H1 (cell line): ENCODE results near the gene ARHGAP15. TPM values are rescaled to one million over a fixed set of nuclear protein-coding genes. Genes with fewer than 3 reads are reported as not detected.

Experiments
- CTCF ChIA-PET: fragments of 300-600 bp; sonication (Branson Sonifier 250); formaldehyde crosslinking; loops from one replicate; lab custom pipeline; 2021; ENCODE audit not compliant: partially characterized antibody; lab: Charles Lee
- POLR2A ChIA-PET: fragments of 300-600 bp; sonication (Branson Sonifier 250); formaldehyde crosslinking; loops from one replicate; lab custom pipeline; 2021; ENCODE audit warnings: inconsistent platforms; ENCODE audit not compliant: partially characterized antibody; lab: Charles Lee
- DNase-seq, 2 experiments: peaks; one replicate each; pipeline versions ENCODE4 v3.0.0 to v3.0.0-alpha.2; 2010 to 2022; ENCODE audit warnings: low spot score in 2 of 2, low read depth in 1 of 2, mixed read lengths in 1 of 2
- FAIRE-seq: peaks from 2 replicates; lab custom pipeline; 2011; peaks lifted over from hg19 to GRCh38; lab: Jason Lieb, UNC
- H2AFZ ChIP-seq: 2 replicates; pipeline ENCODE4 v1.8.1; 2012; ENCODE audit warnings: low read length, inconsistent platforms
- H2AK5ac ChIP-seq: 2 replicates; pipeline ENCODE4 v1.6.1; 2013; ENCODE audit warnings: low read depth, low read length
- H2BK120ac ChIP-seq: replicated peaks from 2 replicates; pipeline ENCODE3; 2013; ENCODE audit warnings: low read depth, low read length, inconsistent platforms
- H2BK12ac ChIP-seq: 2 replicates; pipeline ENCODE4 v1.6.1; 2013; ENCODE audit warnings: low read depth, low read length
- H2BK15ac ChIP-seq: 2 replicates; pipeline ENCODE4 v1.6.1; 2013; ENCODE audit warnings: low read length
- H2BK20ac ChIP-seq: 2 replicates; pipeline ENCODE4 v1.6.1; 2013; ENCODE audit warnings: low read length
- H2BK5ac ChIP-seq: 2 replicates; pipeline ENCODE4 v1.6.1; 2013; ENCODE audit warnings: low read depth, low read length
- H3K14ac ChIP-seq: 2 replicates; pipeline ENCODE4 v1.6.1; 2013; ENCODE audit warnings: inconsistent platforms; ENCODE audit not compliant: insufficient read length
- H3K18ac ChIP-seq: 2 replicates; pipeline ENCODE4 v1.6.1; 2013; ENCODE audit warnings: low read length; ENCODE audit errors: extremely low read depth
- H3K23ac ChIP-seq: 2 replicates; pipeline ENCODE4 v1.6.1; 2013; ENCODE audit warnings: inconsistent platforms; ENCODE audit not compliant: insufficient read length
- H3K23me2 ChIP-seq: 2 replicates; pipeline ENCODE4 v1.6.1; 2013; ENCODE audit warnings: low read depth, low read length
- H3K27ac ChIP-seq: 2 replicates; pipeline ENCODE4 v1.6.1; 2011; ENCODE audit warnings: low read depth, low read length, inconsistent platforms
- H3K27me3 ChIP-seq, 4 experiments: replicated peaks in 1 of 4; 1 replicate in 1 of 4; 2 replicates in 3 of 4; pipeline versions ENCODE4 v1.6.1 to v1.8.1; 2011 to 2013; ENCODE audit warnings: low read length in 3 of 4, mild to moderate bottlenecking in 3 of 4, inconsistent platforms in 2 of 4, mixed read lengths in 2 of 4, moderate library complexity in 1 of 4; ENCODE audit not compliant: control insufficient read depth in 3 of 4, insufficient read depth in 3 of 4; ENCODE audit errors: extremely low read depth in 1 of 4
- H3K36me3 ChIP-seq, 4 experiments: 2 replicates each; pipeline versions ENCODE4 v1.6.1 to v1.8.1; 2011 to 2013; ENCODE audit warnings: mild to moderate bottlenecking in 4 of 4, low read length in 3 of 4, moderate library complexity in 2 of 4, control low read depth in 1 of 4, inconsistent platforms in 1 of 4; ENCODE audit not compliant: insufficient read depth in 4 of 4, control insufficient read depth in 2 of 4
- H3K4ac ChIP-seq: replicated peaks from 2 replicates; pipeline ENCODE3; 2013; ENCODE audit warnings: low read length, low read depth, mixed read lengths, inconsistent platforms; ENCODE audit not compliant: insufficient read length
- H3K4me1 ChIP-seq, 4 experiments: replicated peaks in 1 of 4; 1 replicate in 1 of 4; 2 replicates in 3 of 4; pipeline versions ENCODE4 v1.6.1 to v1.8.1; 2011 to 2013; ENCODE audit warnings: low read length in 3 of 4, inconsistent platforms in 2 of 4, mixed read lengths in 1 of 4; ENCODE audit not compliant: insufficient read depth in 4 of 4, control insufficient read depth in 3 of 4
- H3K4me2 ChIP-seq, 2 experiments: 2 replicates each; pipeline versions ENCODE4 v1.6.1 to v1.8.1; 2011 to 2013; ENCODE audit warnings: low read depth in 2 of 2, low read length in 2 of 2, control low read depth in 1 of 2, inconsistent platforms in 1 of 2, mild to moderate bottlenecking in 1 of 2; ENCODE audit not compliant: insufficient read depth in 1 of 2
- H3K4me3 ChIP-seq, 4 experiments: fragments of 200-600, 300-600 bp in 1 of 4; sonication (generic), shearing (Covaris generic), sonication (Bioruptor Twin) in 1 of 4; 2 replicates each; pipeline versions ENCODE4 v1.5.1 to v1.8.1; 2011 to 2016; ENCODE audit warnings: low read length in 4 of 4, low read depth in 3 of 4, control low read depth in 2 of 4, inconsistent platforms in 2 of 4, mild to moderate bottlenecking in 2 of 4, mixed read lengths in 1 of 4, moderate library complexity in 1 of 4; ENCODE audit not compliant: insufficient read depth in 2 of 4; ENCODE audit errors: extremely low read depth in 1 of 4
- H3K56ac ChIP-seq: replicated peaks from 2 replicates; pipeline ENCODE3; 2013; ENCODE audit warnings: low read depth, mild to moderate bottlenecking, mixed read lengths, low read length, inconsistent platforms; ENCODE audit not compliant: insufficient read length
- H3K79me1 ChIP-seq: 2 replicates; pipeline ENCODE4 v1.6.1; 2013; ENCODE audit warnings: low read depth, low read length, control low read depth
- H3K79me2 ChIP-seq, 2 experiments: 2 replicates each; pipeline versions ENCODE4 v1.6.1 to v1.8.1; 2012 to 2013; ENCODE audit warnings: low read length in 2 of 2, mild to moderate bottlenecking in 2 of 2, inconsistent platforms in 1 of 2; ENCODE audit not compliant: insufficient read depth in 2 of 2, control insufficient read depth in 1 of 2
- H3K9ac ChIP-seq, 4 experiments: replicated peaks in 1 of 4; 1 replicate in 1 of 4; 2 replicates in 3 of 4; pipeline versions ENCODE4 v1.6.1 to v1.8.1; 2011 to 2013; ENCODE audit warnings: low read depth in 3 of 4, low read length in 3 of 4, control low read depth in 2 of 4, mild to moderate bottlenecking in 2 of 4, moderate library complexity in 2 of 4, inconsistent platforms in 1 of 4; ENCODE audit errors: extremely low read depth in 1 of 4
- H3K9me3 ChIP-seq, 2 experiments: 2 replicates each; pipeline versions ENCODE4 v1.6.1 to v1.8.1; 2012 to 2013; ENCODE audit warnings: mild to moderate bottlenecking in 2 of 2, moderate library complexity in 2 of 2, control low read depth in 1 of 2, inconsistent platforms in 1 of 2, low read depth in 1 of 2, low read length in 1 of 2, mixed read lengths in 1 of 2; ENCODE audit not compliant: insufficient read depth in 2 of 2
- H4K20me1 ChIP-seq, 2 experiments: replicated peaks in 1 of 2; 2 replicates each; pipeline versions ENCODE3 to v1.8.1; 2011 to 2013; ENCODE audit warnings: inconsistent platforms in 2 of 2, low read length in 2 of 2, mild to moderate bottlenecking in 1 of 2; ENCODE audit not compliant: insufficient read depth in 2 of 2, control insufficient read depth in 1 of 2
- H4K5ac ChIP-seq: 2 replicates; pipeline ENCODE4 v1.6.1; 2013; ENCODE audit warnings: low read length, low read depth, mixed read lengths, inconsistent platforms; ENCODE audit not compliant: insufficient read length
- H4K8ac ChIP-seq: 2 replicates; pipeline ENCODE4 v1.8.0; 2013; ENCODE audit warnings: mild to moderate bottlenecking, moderate library complexity, low read length, inconsistent platforms; ENCODE audit not compliant: insufficient read depth; ENCODE audit errors: extremely low read depth
- H4K91ac ChIP-seq: replicated peaks from 2 replicates; pipeline ENCODE3; 2013; ENCODE audit warnings: low read length, mixed read lengths, inconsistent platforms; ENCODE audit not compliant: insufficient read length
- CBX5 ChIP-seq: fragments of 300-800, 300-1000 bp; sonication (generic); IDR thresholded peaks from 2 replicates; pipeline ENCODE4 v1.7.1; 2016; ENCODE audit warnings: antibody characterized with exemption, low read length, low read depth
- CHD1 ChIP-seq: IDR thresholded peaks from 2 replicates; pipeline ENCODE4 v1.6.1; 2012; ENCODE audit warnings: low read depth, low read length, improper control_type of control experiment
- CREB1 ChIP-seq: IDR thresholded peaks from 2 replicates; pipeline ENCODE4 v1.6.1; 2012; ENCODE audit warnings: inconsistent platforms
- GABPA ChIP-seq: IDR thresholded peaks from 2 replicates; pipeline ENCODE4 v1.6.1; 2011; ENCODE audit warnings: mild to moderate bottlenecking, low read length, moderate library complexity, borderline replicate concordance; ENCODE audit not compliant: insufficient read depth
- GTF2F1 ChIP-seq: IDR thresholded peaks from 2 replicates; pipeline ENCODE4 v1.6.1; 2012; ENCODE audit warnings: low read depth, low read length, improper control_type of control experiment, borderline replicate concordance
- HDAC6 ChIP-seq: IDR thresholded peaks from one replicate; pipeline ENCODE4 v1.7.1; 2012; ENCODE audit warnings: low read depth, mild to moderate bottlenecking, inconsistent platforms, low read length, moderate library complexity
- JUND ChIP-seq: IDR thresholded peaks from 2 replicates; pipeline ENCODE4 v1.6.1; 2011; ENCODE audit warnings: mild to moderate bottlenecking, improper control_type of control experiment, low read length
- PHF8 ChIP-seq: fragments of 200-600 bp; sonication (generic); conservative IDR thresholded peaks from 2 replicates; pipeline ENCODE4 v1.7.1; 2012; ENCODE audit warnings: low read depth, mild to moderate bottlenecking, inconsistent platforms, low read length, moderate library complexity
- SAP30 ChIP-seq: fragments of 300-600 bp; sonication (generic); IDR thresholded peaks from 2 replicates; pipeline ENCODE4 v1.7.1; 2012; ENCODE audit warnings: low read length, moderate library complexity, mild to moderate bottlenecking, inconsistent platforms; ENCODE audit not compliant: insufficient read depth, insufficient replicate concordance
- SIX5 ChIP-seq: IDR thresholded peaks from 2 replicates; pipeline ENCODE4 v1.6.1; 2011; ENCODE audit warnings: mild to moderate bottlenecking, low read depth, low read length
- SP4 ChIP-seq: IDR thresholded peaks from 2 replicates; pipeline ENCODE4 v1.6.1; 2012; ENCODE audit warnings: low read length, inconsistent platforms
- TAF7 ChIP-seq: optimal IDR thresholded peaks from 2 replicates; pipeline ENCODE3; 2011; ENCODE audit warnings: low read depth, mild to moderate bottlenecking, inconsistent platforms, low read length, moderate library complexity, borderline replicate concordance
- TBP ChIP-seq: IDR thresholded peaks from 2 replicates; pipeline ENCODE4 v1.6.1; 2011; ENCODE audit warnings: low read depth, low read length, improper control_type of control experiment
- YY1 ChIP-seq: IDR thresholded peaks from 2 replicates; pipeline ENCODE4 v1.6.1; 2011; ENCODE audit warnings: low read depth, mild to moderate bottlenecking, low read length
- ZNF274 ChIP-seq: IDR thresholded peaks from 2 replicates; pipeline ENCODE4 v1.7.0; 2012; ENCODE audit warnings: low read length, borderline replicate concordance; ENCODE audit errors: extremely low read depth
- polyA plus RNA-seq, 7 experiments: library from polyadenylated mRNA; depleted of rRNA in 3 of 7; stranded (reverse) in 5 of 7; unstranded in 2 of 7; fragments of >200 nt in 5 of 7; fragments of 200-250 nt in 2 of 7; gene quantifications; 1 replicate in 5 of 7; 2 replicates in 1 of 7; 4 replicates in 1 of 7; pipeline versions ENCODE4 v1.2.1 to v1.2.3, GENCODE V29; 2011 to 2013; ENCODE audit warnings: missing spikeins in 2 of 7, mixed read lengths in 2 of 7
- total RNA-seq: library from RNA; stranded (reverse); fragmentation: NEBNext Ultra II Directional; extraction: Animal tissue kit (Norgen Biotek cat#: 25700); gene quantifications from 2 replicates; pipeline ENCODE4 v1.2.1, GENCODE V29; 2021

Gene ARHGAP15
- total and polyA plus RNA-seq, 2 of the 8 experiments (the other 6 are each of a cell fraction or from before 2014, with no cell fraction given), result not detected

GRCh38 chr2:143674051-143674450 is 544.8 kb downstream of the ARHGAP15 start (continued):
- no peak for TF ChIP-seq GTF2F1

DNA sequence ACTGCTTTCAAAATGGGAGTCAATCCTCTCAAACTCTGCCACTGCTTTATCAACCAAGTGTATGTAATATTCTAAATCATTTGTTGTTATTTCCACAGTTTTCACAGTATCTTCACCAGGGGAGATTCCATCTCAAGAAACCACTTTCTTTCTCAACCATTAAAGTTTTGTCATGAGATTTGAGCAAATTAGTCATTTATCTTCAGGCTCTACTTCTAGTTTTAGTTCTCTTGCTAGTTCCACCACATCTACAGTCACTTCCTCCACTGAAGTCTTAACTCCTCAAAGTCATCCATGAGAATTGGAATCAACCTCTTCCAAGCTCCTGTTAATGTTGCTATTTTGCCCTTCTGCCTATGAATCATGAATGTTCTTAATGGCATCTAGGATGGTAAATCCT is 545.8 kb downstream of the ARHGAP15 start:
- no peaks in the 10 kb centered on the region for H3K36me3 ChIP-seq
- H4K91ac ChIP-seq, result no peak overlapping the region
- no peaks in the 10 kb centered on the region for H3K79me2 ChIP-seq
- no peak overlapping the region for H2BK20ac ChIP-seq
- no peaks in the 10 kb centered on the region for H3K79me1 ChIP-seq
- no peak overlapping the region for H2AK5ac ChIP-seq
- no peak overlapping the region for H2BK15ac ChIP-seq
- H3K9ac ChIP-seq, result no peak overlapping the region
- no peaks in the 10 kb centered on the region for H4K20me1 ChIP-seq
- peaks cover 0 to 1% (median 0%) of the 10 kb centered on the region in 4 experiments; a peak in 1 of 7 replicates for H3K27me3 ChIP-seq
- H3K27ac ChIP-seq, result no peak overlapping the region
- no peak overlapping the region for H3K4ac ChIP-seq
- no peak overlapping the region for H3K18ac ChIP-seq
- H3K23me2 ChIP-seq, result no peaks in the 10 kb centered on the region; the same call in 1 of the 2 replicates
- H3K9me3 ChIP-seq, result no peaks in the 10 kb centered on the region
- H4K5ac ChIP-seq, result no peak overlapping the region
- no peak overlapping the region for H2AFZ ChIP-seq
- ChIA-PET CTCF (no interaction called here), POLR2A (no interaction called here)
- no peak overlapping the region for H4K8ac ChIP-seq
- no peak overlapping the region for H2BK120ac ChIP-seq
- H3K23ac ChIP-seq, result no peak overlapping the region
- H3K4me3 ChIP-seq, result no peak overlapping the region
- no peak for FAIRE-seq
- no peak for DNase-seq
- no peak overlapping the region for H2BK12ac ChIP-seq
- TF ChIP-seq CBX5 (no peak), TAF7 (no peak), CHD1 (no peak), ZNF274 (no peak), CREB1 (no peak), GABPA (no peak), HDAC6 (no peak), SP4 (no peak), TBP (no peak), PHF8 (no peak), SIX5 (no peak), GTF2F1 (no peak), YY1 (no peak), JUND (no peak), SAP30 (no peak)
- no peak overlapping the region for H3K56ac ChIP-seq
- H2BK5ac ChIP-seq, result no peak overlapping the region
- H3K4me2 ChIP-seq, result no peak overlapping the region
- no peaks in the 10 kb centered on the region for H3K4me1 ChIP-seq
- H3K14ac ChIP-seq, result no peak overlapping the region
